NB4 (cell line): ENCODE measurements around the gene RAB1A.
"Not testable (repeated sequence)": the region's sequence is repeated elsewhere in the genome, so short reads cannot be mapped to it uniquely, and the experiment has no call there.

Experiments
- DNase-seq: peaks from one replicate; pipeline ENCODE4 v3.0.0; 2010; ENCODE audit warnings: low read depth
- H3K4me3 ChIP-seq: one replicate; pipeline ENCODE4 v1.5.1; 2011; ENCODE audit warnings: mild to moderate bottlenecking, low read depth, low read length, moderate library complexity
- CTCF ChIP-seq: IDR thresholded peaks from one replicate; pipeline ENCODE4 v1.5.1; 2012; ENCODE audit warnings: low read depth, low read length
- MAX ChIP-seq: IDR thresholded peaks from 2 replicates; pipeline ENCODE4 v1.6.1; 2011; ENCODE audit warnings: low read depth, low read length
- MYC ChIP-seq: IDR thresholded peaks from 2 replicates; pipeline ENCODE4 v1.6.1; 2011; ENCODE audit warnings: low read depth, low read length
- POLR2A ChIP-seq: IDR thresholded peaks from 2 replicates; pipeline ENCODE4 v1.6.1; 2011; ENCODE audit warnings: mild to moderate bottlenecking; ENCODE audit not compliant: insufficient read length; ENCODE audit errors: extremely low read depth

RAB1A gene

DNA sequence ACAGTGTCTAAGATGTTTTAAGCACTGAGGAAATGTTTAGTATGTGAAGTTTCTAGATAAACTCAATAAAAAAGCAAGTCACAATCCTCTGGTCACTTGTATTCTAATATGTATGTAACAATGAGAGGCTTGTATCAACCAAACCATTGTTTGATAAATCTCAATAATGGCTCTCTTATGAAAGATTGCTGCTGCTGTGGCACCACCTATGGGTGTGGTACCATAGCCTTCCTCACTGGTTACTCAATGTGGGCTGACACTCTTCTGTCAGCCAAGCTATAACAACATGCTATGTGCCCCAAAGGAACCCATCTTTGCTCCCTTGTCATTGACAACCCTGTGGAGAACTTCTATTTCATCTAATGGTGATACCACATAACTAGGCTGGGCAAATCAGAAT, 12.6 kb upstream of the RAB1A start:
- TF ChIP-seq CTCF (peak; percentile 41), MAX (no peak)
- peak; percentile 51 for DNase-seq
- H3K4me3 ChIP-seq = no peak overlapping the region

DNA sequence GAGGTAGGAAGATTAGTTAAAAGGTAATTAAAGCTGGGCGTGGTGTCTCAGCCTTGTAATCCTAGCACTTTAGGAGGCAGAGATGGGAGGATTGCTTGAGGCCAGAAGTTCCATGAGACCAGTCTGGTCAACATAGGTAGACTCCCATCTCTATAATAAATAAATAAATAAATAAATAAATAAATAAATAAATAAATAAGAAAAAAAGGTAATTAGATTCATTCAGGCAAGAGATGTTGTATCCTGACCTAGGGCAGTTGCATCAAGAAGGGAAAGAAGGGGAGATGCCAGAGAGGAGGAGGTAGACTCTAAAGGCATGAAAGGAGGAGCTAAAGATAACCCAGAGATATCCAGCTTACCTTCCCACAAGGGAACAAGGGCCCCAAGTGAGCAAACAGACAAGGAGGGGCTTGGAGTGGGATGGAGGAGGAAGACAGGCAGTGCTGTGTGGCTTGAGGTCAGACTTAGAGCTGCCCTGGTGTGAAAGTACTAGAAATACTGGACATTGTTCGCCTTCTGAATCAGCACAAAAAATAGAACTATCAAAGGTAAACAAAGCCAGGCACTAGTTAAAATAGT, 7.4 kb upstream of the RAB1A start:
- TF ChIP-seq CTCF = no peak
- no peak for TF ChIP-seq MYC
- TF ChIP-seq MAX = no peak
- no peak for TF ChIP-seq POLR2A
- no peak overlapping the region for H3K4me3 ChIP-seq
- DNase-seq = no peak

GRCh38 chr2:65136253-65136652, 6.3 kb upstream of the RAB1A start:
- no peak overlapping the region for H3K4me3 ChIP-seq
- TF ChIP-seq MAX (no peak), POLR2A (no peak), CTCF (no peak), MYC (no peak)
- no peak for DNase-seq

- DNase-seq = no peak
- TF ChIP-seq MYC (no peak), POLR2A (no peak)
- H3K4me3 ChIP-seq = no peak overlapping the region
These were observed 4.3 kb upstream of the RAB1A start for GRCh38 chr2:65134158-65134557.

- TF ChIP-seq POLR2A (no peak), CTCF (no peak), MAX (no peak), MYC (no peak)
- no peak for DNase-seq
- no peak overlapping the region for H3K4me3 ChIP-seq
These were observed 3.7 kb upstream of the RAB1A start for GRCh38 chr2:65133626-65134025.

DNA sequence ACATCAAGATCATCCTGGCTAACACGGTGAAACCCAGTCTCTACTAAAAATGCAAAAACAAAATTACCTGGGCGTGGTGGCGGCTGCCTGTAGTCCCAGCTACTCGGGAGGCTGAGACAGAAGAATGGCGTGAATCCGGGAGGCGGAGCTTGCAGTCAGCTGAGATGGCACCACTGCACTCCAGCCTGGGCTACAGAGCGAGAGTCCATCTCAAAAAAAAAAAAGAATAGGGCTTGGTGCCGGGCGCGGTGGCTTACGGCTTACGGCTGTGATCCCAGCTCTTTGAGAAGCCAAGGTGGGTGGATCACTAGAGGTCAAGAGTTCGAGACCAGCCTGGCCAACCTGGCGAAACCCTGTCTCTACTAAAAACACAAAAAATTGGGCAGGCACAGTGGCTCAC, 3.0 kb upstream of the RAB1A start:
- not testable (repeated sequence) for H3K4me3 ChIP-seq, DNase-seq

GRCh38 chr2:65130664-65131175, 814 bp upstream of the RAB1A start:
- peak overlapping the region; percentile 77 for H3K4me3 ChIP-seq
- TF ChIP-seq MYC = no peak
- TF ChIP-seq MAX = 0 out of 2 replicates have a peak, but pooled peaks have one; percentile 15
- TF ChIP-seq POLR2A = peak; percentile 50
- no peak for DNase-seq
